ENCODE measurements around the gene KCNMA1. TPM values are rescaled to one million over a fixed set of nuclear protein-coding genes. Genes with fewer than 3 reads are reported as not detected.

KCNMA1 gene
- total and polyA plus RNA-seq, 9 of the 15 experiments (the other 6 are each of a cell fraction or from before 2014, with no cell fraction given) = 0.01 to 0.95 (median 0.15) TPM; not detected in 4

- FAIRE-seq (no peak), ATAC-seq (no peak), DNase-seq (ENCODE audit: extremely low read depth in 1 of 4, low spot score in 3 of 4) (no peak)
- Histone ChIP-seq H3K27ac (ENCODE audit: extremely low read depth, low read depth, low read length) (no peak overlapping the region), H3K4me2 (ENCODE audit: insufficient read depth, low read length) (no peak overlapping the region), H3K9me1 (ENCODE audit: control insufficient read depth, insufficient read depth, low read length) (no peaks in the 10 kb centered on the region), H3K9ac (ENCODE audit: insufficient read depth in 1 of 2, low read depth in 2 of 2, low read length in 2 of 2) (no peak overlapping the region), H2AFZ (ENCODE audit: low read depth, low read length) (no peak overlapping the region), H3K9me3 (replicated peaks; ENCODE audit: control insufficient read depth, insufficient read depth, low read depth, low read length) (no peaks in the 10 kb centered on the region), H3K4me3 (no peak overlapping the region), H3K36me3 (ENCODE audit: control insufficient read depth, insufficient read depth, low read length) (no peaks in the 10 kb centered on the region), H3K27me3 (ENCODE audit: control insufficient read depth in 2 of 2, insufficient read depth in 2 of 2, low read length in 2 of 2) (no peaks in the 10 kb centered on the region), H4K20me1 (replicated peaks; ENCODE audit: control insufficient read depth, insufficient read depth, low read length) (no peaks in the 10 kb centered on the region), H3K79me2 (ENCODE audit: control insufficient read depth, insufficient read depth, low read length) (no peaks in the 10 kb centered on the region), H3K4me1 (replicated peaks in 1 of 2; ENCODE audit: control insufficient read depth in 2 of 2, insufficient read depth in 2 of 2, low read length in 2 of 2) (no peaks in the 10 kb centered on the region)
- TF ChIP-seq CCAR2 (IDR thresholded peaks at IDR 0.05; ENCODE audit: low read depth, low read length) (no peak), MCM7 (IDR thresholded peaks at IDR 0.05) (no peak), MECOM (CRISPR knock-in tag; IDR thresholded peaks at IDR 0.05) (no peak), KDM1A (IDR thresholded peaks at IDR 0.05) (no peak)
- TF ChIP-seq, protein P1, sequence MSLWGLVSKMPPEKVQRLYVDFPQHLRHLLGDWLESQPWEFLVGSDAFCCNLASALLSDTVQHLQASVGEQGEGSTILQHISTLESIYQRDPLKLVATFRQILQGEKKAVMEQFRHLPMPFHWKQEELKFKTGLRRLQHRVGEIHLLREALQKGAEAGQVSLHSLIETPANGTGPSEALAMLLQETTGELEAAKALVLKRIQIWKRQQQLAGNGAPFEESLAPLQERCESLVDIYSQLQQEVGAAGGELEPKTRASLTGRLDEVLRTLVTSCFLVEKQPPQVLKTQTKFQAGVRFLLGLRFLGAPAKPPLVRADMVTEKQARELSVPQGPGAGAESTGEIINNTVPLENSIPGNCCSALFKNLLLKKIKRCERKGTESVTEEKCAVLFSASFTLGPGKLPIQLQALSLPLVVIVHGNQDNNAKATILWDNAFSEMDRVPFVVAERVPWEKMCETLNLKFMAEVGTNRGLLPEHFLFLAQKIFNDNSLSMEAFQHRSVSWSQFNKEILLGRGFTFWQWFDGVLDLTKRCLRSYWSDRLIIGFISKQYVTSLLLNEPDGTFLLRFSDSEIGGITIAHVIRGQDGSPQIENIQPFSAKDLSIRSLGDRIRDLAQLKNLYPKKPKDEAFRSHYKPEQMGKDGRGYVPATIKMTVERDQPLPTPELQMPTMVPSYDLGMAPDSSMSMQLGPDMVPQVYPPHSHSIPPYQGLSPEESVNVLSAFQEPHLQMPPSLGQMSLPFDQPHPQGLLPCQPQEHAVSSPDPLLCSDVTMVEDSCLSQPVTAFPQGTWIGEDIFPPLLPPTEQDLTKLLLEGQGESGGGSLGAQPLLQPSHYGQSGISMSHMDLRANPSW (CRISPR knock-in tag; IDR thresholded peaks at IDR 0.05) = no peak
- in situ Hi-C loops (cut with MboI) (no loop called here), intact Hi-C loops (cut with micrococcal nuclease) (no loop called here)
- BruUV-seq (replicated peaks) = no TSS peak
- ChIA-PET POLR2A (no interaction called here), CTCF (ENCODE audit: low intra/inter-chr PET ratio) (no interaction called here)
- WGBS (ENCODE audit: insufficient coverage, low coverage, missing lambda C conversion rate) = 0% methylated on average over 3 of the region's 3 CpGs
Observed at GRCh38 chr10:77010430-77010829, 627.2 kb downstream of the KCNMA1 start.
